Stimulated activated CD4-positive, alpha-beta T cell treated with anti-CD3 and anti-CD28 coated beads, Interleukin-15, amount 100 ng/mL, for 24 hours (primary cell): ENCODE data around the gene CCDC122.

Experiments
- DNase-seq: peaks from one replicate; pipeline ENCODE4 v3.0.0-alpha.2; 2020

The CCDC122 gene

DNA sequence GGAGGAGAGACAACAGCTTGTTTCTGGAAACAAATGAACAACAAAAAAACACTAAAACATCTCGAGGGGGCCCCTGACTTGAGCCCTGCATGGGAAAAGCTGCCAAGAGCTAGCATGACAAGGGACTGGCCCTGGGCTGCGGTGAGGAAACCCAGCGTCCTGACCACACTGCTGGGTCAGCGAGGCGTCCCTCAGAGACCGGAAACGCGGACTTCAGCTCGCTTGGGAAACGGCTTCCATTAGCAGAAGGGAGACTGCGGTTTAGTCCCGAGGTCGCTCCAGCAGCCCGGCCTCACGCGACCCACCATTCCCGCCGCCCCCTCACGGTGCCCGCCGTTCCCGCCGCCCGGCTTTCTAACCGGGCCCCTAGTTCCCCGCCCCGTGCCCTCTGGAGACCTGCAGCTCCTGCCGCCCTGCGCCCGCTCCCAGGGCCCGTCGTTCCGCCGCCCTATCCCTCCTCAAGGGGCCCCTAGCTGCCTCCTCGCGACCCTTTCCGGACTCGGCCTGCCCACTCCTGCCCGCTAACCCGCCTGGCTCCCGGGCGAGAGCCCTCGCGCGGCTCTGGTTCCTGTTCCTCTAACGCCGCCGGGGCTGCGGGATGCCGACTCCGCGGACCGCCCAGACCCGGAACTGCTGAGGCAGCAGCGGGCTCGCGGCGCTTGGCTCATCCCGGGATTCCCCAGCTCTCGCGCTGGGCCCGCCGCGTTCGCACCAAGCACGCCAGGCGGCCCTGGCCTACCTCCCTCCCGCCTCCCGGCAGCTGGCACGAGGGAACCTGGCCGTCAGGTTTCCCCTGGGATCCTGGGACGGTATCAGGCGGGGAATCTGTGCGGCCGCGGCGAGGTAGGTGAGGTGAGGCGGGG is at the start of gene CCDC122:
CCDC122 (minus strand) TSS at position 849 of the 863 bp plus-strand sequence. CDS start 10,364 bp downstream, outside the sequence.
- peak; percentile 85 for DNase-seq

DNA sequence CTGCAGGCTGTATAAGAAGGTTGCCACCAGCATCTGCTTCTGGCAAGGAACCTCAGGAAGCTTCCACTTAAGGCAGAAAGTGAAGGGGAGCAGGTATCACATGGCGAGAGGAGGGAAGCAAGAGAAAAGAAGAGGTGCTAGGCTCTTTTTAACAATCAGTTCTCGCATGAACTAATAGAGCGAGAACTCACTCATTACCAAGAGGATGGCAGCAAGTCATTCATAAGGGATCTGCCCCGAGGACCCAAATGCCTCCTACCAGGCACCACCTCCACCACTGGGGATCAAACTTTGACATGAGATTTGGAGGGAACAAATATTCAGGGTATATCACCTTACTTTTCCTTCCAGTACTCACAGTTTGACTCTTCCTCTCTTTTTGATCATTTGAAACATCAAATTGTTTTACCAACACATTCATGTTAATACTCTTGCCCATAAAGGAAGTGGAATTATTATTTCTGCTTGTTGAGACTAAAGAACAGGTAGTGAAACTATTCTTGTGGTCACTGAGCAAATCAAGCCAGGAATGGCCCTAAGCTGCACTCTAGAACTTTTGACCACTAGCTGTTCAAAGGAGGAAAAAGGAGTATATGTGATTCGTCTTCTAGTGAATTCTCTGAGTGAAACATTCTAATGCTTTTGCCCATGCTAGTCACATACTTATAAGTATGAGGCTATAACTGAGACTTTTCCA is 45.2 kb upstream of the CCDC122 start:
- no peak for DNase-seq

DNA sequence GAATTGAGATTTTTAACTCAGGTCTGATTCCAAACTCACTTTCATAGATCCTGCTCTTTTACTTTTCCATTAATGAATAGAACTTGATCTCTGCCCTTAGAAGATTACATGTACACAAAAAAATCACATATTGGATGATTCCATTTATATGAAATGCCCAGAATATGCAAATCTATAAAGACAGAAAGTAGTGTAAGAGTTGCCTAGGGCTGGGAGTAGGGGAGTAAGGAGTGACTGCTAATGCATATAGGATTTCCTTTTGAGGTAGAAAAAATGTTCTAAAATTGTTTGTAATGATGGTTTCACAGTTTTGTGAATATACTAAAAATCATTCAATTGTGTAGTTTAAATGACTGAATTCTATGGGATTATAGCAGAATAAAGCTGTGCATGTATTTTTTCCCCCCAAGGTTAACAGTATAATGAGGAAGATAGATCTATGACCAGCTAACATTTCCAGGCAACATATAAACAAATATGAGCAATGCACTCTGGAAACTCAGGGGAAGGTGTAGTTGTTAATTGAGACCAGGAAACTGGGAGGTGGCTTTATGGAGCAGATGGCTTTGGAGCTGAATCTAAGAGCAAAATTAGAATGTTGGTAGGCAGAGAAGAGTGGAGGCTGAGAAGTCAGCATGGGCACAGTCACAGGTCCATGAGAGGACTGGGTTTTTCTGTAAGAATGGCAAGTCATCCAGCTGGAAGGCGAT is 41.6 kb upstream of the CCDC122 start:
- DNase-seq, result no peak

DNA sequence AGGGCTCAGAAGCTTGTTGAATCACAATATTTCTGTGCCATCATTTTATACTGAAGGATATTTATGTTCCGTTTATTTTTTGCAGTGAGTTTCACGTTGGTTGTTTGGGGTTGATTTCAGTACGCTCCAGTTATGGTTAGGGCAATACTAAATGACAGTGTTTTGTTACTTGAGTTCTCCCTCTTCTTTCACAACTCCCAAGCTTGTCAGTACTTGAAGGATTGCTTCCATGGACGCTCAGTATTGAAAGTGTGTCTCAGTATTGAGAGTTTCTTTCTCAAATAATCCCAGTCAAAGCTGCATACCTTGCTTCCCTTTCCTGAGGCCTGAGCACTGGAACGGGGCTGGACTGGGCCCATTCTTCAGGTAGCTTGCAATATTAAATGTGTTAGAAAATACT is 39.1 kb upstream of the CCDC122 start:
- DNase-seq, result no peak

DNA sequence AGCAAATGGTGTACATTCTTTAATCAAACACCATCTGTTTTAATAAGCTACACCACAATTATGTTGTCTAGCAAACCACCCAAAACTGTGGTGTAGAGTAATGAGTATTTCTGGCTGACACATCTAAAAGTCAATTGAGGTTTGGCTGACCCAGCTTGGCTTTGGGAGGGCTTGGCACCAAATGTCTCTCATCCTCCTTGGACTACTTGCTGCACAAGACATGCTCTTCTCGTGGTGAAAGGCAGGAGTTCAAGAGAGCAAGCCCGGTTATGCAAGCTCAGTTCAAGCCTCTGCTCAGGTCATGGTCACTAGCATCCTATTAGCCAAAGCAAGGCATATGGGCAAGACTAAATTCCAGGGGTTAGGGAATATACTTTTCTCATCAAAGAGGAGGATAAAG is 37.3 kb upstream of the CCDC122 start:
- no peak for DNase-seq

DNA sequence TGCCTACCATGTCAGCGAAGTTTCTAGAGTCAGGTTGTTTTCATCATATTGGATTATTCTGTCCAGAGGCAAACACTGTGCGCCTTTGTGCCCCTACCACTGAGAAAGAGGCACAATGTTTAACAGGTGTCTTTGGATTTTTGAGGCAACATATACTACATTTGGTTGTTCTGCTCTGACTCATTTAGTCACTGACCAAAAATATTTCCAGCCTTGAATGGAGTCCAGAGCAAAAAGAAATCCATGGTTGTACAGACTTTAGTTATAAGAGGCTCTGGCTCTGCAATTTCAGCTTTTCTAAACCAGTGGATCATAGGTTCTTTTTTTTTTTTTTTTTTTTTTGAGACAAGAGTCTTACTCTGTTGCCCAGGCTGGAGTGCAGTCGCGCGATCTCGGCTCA is 35.9 kb upstream of the CCDC122 start:
- no peak for DNase-seq

DNA sequence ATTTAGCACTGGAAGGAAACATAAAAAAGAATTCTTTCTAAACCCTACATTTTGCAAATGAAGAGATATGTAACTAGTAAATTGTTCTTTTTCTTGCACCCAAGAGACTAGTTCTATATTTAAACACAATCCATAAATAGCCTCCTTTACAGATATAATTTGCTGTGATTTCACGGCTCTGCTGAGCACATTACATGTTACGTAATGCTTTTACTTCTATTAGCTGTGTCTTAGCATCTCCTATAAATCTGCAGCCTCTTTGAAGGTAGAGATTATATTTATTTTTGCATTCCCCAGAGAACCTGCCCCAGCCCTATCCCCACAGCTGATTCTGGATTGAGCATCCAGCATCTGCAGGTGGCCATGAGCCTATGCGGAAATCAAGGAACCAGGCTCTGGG is 32.3 kb upstream of the CCDC122 start:
- DNase-seq, result no peak

DNA sequence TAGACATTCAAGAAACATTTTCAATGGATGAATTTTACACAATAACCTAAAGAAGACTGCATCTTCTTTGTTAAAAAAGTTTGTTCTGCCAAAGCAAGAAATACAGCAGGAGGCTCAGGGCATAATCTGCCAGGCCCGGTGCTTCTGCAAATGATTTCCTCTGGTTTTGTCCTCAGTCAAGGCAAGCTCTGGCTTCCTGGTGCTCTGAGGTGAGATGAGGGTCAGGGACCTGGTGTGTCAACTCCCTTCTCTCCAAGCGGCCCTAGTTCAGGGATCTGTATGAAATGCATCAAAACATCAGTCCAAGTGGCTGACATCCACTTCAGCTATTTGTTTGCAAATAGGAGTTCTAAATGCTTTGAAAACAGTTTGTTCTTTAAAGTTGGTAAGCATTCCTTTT is 31.7 kb upstream of the CCDC122 start:
- no peak for DNase-seq

DNA sequence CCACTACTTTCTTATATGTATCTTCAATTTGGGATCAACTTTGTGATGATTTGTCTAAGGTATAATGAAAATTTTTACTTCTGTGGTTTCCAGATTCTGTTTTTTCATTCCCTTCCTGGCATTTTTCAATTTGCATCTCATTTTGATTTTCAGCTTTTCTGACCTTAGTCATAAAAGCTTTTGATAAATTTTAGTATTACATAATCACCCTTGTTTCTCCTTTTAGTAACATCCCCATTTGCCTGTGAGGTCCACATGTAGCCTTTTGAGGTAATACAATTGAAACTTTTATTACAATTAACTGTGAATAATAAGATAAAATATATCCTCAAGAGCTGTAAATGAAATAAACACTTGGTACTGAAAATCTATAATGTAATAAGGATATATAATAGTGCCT is 31.3 kb upstream of the CCDC122 start:
- no peak for DNase-seq

DNA sequence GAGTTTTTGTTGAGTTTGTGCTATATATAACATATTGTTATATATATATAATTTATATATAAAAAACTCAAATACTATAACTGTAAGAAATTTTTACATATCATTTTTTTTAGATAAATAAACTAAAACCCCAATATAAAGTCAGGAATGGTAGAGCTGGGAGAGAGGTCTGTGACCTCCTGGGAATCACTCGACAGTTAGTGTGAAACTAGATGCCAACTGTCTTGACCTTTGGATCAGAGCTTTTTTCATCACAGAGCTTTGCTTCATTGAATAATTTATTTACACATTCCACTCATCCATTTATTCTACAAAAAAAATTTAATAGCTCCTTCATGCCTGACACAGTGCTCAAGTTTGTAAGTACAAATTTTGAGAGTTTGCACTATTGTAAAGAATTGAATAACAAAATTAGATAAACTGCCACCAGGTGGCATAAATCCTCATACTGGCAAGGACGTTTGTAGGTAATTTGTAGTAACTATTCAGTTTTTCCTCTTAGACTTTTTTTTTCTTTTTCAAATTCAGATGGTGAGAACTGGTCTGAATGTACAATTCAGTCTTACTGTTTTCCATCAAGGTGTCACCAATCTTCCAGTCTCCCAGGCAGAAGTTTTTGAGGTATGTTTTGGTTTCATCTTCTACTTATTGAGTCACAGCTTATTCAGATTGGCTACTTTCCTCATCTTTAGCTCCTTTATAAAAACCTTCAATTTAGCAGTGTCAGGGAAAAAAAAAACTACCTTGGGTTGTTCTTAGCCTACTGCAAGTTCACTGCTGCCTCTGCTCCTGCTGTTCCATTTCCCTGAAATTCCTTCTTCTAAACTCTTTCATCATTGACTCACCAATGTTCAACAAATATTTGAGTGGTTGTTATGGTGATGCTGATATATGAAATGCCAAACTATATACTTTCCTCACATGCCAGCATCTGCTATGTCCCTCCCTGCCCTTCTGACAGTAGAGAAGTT is 28.9 kb upstream of the CCDC122 start:
- peak; percentile 4 for DNase-seq

DNA sequence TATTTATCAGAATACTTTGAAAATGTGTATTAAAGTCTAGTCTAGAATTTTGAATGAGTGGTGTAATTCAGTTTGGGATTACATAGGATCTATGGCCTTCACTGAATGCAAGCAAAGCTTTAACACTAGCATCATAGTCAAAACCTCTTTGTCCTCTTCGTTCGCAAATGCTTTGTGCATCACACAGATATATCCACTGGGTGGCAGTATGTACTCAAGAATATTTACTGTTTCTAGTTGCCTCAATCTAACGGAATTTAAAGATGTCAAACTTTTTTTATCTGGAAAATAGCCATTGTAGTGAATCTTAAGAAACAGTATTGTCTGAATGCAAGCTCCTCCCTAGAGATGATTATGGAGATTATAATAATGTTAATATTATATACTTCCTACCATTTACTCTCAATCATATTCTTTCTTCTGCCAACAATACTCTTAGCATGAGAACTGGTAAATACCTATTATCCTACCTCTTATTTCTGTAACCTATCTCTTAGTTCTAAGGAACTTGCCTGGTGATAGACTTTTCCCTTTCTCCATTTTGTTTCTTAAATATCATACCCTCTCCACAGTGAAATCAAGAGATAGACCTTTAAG is 26.0 kb upstream of the CCDC122 start:
- peak; percentile 12 for DNase-seq

DNA sequence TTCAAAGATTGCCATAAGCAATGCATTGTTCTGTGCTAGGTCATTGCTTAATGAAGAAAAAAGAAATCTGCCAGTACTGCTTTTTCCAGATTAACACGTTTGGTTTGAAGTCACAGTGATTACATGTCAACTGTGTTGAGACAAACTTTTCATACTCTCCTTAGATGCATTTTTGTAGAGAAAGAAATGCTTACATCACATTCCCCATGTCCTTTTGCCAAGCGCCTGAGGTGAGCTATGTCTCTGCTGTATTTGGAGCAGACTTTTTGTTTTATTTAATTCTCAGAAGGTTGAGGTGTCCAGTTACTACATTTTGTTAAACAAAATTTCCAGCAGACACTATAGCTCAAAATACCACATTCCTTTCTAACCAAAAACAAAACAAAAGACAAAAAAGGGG is 16.4 kb upstream of the CCDC122 start:
- no peak for DNase-seq

DNA sequence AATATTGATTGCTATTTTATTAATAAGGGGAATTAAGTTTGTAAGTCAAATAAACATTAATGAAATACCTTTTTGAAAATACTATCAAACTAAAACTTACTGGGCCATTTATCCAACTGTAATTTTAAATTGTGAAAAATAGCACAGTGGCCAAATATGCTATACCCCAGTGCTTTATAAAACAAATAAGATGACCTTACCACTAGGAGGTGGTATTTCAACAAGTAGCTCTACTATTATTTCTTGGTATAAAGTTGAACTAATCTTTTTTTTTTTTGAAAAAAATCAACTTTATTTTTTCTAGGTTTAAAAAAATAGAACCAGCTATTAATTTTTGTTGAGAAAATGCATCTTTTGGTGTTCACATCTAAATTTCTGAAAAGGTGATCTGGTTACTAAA is 14.9 kb upstream of the CCDC122 start:
- DNase-seq, result no peak

DNA sequence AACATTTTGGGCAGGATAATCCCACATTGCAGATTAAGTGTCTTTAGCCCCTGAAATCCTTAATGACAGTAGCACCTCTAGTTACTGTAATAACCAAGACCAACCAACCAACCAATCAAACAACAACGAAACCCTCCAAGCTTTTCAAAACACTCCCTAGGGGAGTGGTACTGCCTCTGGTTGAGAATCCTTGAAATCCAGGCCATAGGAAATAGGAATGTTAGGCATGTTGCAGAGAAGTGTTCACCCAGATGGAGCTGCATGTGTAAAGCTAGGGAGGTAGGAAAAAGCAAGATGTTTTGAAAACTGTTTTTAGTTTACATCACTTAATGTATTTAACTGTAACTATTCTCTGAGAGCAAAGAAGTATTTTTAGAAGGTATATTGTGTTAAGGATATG is 4.7 kb upstream of the CCDC122 start:
- DNase-seq, result no peak

DNA sequence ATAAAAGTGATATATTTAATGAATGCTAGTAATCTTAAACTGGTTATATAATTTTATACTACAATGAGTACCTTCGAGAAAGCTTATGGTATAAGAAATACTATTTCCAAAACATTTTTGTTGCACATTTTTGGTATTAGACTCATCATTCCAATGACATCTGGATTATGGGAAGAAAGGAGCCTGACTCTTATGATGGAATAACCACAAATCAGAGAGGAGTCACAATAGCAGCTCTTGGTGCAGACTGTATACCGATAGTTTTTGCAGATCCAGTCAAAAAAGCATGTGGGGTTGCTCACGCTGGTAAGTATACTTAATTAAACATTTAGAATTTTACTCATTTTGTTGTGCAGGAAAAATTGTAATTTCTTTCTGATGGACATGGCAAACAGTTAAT is 4.1 kb upstream of the CCDC122 start:
- no peak for DNase-seq

DNA sequence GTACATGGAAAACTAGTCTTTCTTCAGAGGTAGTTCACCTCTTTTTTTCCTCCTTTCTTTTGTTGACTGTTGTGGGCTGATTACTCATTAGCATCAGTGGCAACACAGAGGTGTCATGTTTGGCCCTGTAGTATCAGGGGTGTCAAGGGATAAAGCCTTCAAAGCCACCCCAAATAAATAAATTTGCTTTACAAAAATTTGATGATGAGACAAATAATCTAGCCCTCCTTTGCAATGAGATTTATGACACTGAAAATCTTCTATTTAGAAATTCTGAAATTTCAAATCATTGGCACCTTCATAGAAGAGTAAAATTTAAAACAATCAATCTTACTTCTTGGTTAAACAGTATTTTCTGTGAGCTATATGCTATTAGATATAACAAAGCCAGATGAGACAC is 2.0 kb upstream of the CCDC122 start:
- DNase-seq, result no peak

DNA sequence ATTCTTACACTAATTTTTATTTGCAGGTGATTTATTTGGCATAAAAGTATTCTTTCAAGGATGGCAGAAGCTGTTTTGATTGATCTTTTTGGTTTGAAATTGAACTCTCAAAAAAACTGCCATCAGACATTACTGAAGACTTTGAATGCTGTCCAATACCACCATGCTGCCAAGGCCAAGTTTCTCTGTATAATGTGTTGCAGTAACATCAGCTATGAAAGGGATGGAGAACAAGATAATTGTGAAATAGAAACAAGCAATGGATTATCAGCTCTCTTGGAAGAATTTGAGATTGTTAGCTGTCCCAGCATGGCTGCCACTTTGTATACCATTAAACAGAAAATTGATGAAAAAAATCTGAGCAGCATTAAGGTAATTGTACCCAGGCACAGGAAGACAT is 1.4 kb upstream of the CCDC122 start:
- no peak for DNase-seq

DNA sequence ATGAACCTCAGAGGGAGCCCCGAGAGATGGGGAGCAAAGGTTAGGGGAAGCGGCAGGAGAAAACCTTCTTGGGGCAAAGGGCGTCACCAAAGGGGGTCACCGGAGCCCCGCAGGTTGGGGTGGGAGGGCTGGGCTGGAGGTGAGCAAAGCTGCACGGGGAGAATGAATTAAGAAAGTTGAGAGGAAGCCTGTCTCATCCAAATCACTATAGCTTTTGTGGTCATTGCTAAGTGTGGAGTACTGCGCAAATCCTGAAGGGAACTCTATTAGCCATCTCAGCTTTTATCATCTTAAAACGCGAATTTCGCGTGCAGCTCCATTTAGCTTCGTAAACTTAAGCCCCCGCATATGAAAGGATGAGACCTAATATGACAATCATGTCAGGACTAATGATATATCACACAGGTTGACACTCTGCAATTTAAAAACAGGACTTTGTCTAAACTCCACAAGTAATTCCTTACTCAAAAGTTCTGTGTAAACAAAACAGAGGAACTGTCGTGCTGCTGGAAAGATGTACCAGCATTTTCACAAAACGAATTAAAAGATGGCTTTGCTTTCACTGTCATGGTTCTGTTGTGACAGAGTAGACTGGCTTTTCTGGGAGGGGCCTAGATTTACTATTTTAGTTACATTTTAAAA is 795 bp upstream of the CCDC122 start:
- DNase-seq, result no peak

DNA sequence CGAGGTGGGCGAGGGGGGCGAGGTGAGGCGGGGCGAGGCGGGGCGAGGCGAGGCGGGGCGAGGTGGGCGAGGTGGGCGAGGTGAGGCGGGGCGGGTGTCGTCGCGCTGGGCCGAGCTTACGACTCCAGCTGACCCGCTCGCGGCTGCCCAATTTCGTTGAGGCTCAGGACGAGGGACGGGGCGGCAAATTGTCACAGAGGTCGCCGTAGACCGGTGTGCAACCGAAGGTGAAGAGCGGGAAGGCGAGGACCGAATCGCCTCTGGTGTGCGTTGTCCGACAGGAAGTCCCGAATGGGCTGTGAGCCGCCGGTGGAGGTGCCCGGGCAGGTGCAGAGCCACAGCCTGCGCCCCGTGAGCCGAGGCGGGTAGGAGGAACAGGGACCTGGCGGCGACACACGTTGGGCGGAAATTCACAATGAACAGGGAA is 228 bp upstream of the CCDC122 start, which contains the start of gene LACC1:
LACC1 (plus strand) TSS at position 150 of the 427 bp plus-strand sequence. CDS start 1,082 bp downstream, outside the sequence.
- DNase-seq, result no peak

DNA sequence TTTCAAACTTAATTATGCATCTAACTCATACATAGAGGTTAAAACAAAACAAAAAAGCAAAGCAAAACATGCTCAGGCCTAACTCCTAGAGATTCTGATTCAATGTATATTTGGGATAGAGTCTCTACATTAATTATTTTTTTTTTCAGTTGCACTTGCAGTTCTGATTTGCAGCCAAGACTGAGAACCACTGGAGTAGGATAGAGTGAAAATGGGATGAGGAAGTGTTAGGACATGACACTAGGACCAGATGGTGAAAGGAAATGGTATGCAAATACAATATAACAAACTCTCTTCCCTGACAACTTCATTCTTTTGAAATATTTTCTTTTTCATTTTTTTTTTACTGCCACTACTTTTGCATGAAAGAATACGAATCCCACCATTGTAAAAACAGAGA is 1.8 kb downstream of the CCDC122 start:
- no peak for DNase-seq

DNA sequence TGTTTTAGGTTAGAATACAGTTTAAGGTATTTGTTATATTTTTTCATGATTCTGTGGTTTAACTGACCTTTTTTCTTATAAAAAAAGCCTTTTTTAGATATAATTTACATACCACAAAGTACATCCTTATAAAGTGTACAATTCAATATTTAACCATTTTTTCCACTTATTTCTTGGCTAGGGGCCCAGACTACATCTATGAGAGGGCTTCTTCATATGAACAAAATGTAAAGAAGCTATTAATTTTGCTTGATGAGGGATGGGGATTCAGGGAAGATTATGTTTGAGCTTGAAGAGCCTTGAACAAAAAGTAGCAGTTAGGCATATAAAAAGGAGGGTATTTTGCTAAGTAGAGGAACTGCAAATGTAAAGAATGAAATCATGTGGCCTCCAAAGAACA is 2.2 kb downstream of the CCDC122 start:
- DNase-seq, result no peak
